NCI-H345 treated with DMSO at 0.1 percent for 48 hours (cell line): ENCODE results near the gene ADAM10.

Experiments
- DNase-seq: peaks from one replicate; lab custom pipeline; 2025; ENCODE audit not compliant: unreplicated experiment; lab: John Stamatoyannopoulos, UW

The ADAM10 gene

GRCh38 chr15:58760385-58761009, 11.0 kb upstream of the ADAM10 start:
- no peak for DNase-seq

GRCh38 chr15:58758141-58758540, 8.6 kb upstream of the ADAM10 start:
- DNase-seq = no peak

GRCh38 chr15:58755956-58756355, 6.4 kb upstream of the ADAM10 start:
- no peak for DNase-seq

- DNase-seq = no peak
These were observed 5.8 kb upstream of the ADAM10 start for GRCh38 chr15:58755350-58755749.

- no peak for DNase-seq
These were observed 3.2 kb upstream of the ADAM10 start for GRCh38 chr15:58752716-58753115.

GRCh38 chr15:58748852-58749531, 515 bp downstream of the ADAM10 start:
- DNase-seq = peak; percentile 8

GRCh38 chr15:58748040-58748851, 1.3 kb downstream of the ADAM10 start:
- no peak for DNase-seq

GRCh38 chr15:58746174-58746573, 3.3 kb downstream of the ADAM10 start:
- DNase-seq = no peak

- no peak for DNase-seq
These were observed 6.5 kb downstream of the ADAM10 start for GRCh38 chr15:58742819-58743502.

- DNase-seq = no peak
These were observed 7.3 kb downstream of the ADAM10 start for GRCh38 chr15:58742022-58742813.

- DNase-seq = no peak
These were observed 8.5 kb downstream of the ADAM10 start for GRCh38 chr15:58741032-58741431.

GRCh38 chr15:58740436-58740835, 9.1 kb downstream of the ADAM10 start:
- no peak for DNase-seq

- no peak for DNase-seq
These were observed 11.3 kb downstream of the ADAM10 start for GRCh38 chr15:58738046-58738707.

GRCh38 chr15:58737298-58737697, 12.2 kb downstream of the ADAM10 start:
- no peak for DNase-seq

- DNase-seq = no peak
These were observed 13.4 kb downstream of the ADAM10 start for GRCh38 chr15:58736018-58736643.

- no peak for DNase-seq
These were observed 14.6 kb downstream of the ADAM10 start for GRCh38 chr15:58734859-58735258.

GRCh38 chr15:58732625-58733363, 16.7 kb downstream of the ADAM10 start:
- no peak for DNase-seq

- DNase-seq = no peak
These were observed 17.6 kb downstream of the ADAM10 start for GRCh38 chr15:58731756-58732535.
